ENCODE measurements around the gene AMIGO1. TPM values are rescaled to one million over a fixed set of nuclear protein-coding genes. Genes with fewer than 3 reads are reported as not detected.

The AMIGO1 gene
- total RNA-seq, 1 donor from 2014 or later, result 8.0 TPM

- Mint-ChIP-seq H3K4me1 (ENCODE audit: low read depth, unreplicated experiment) (peaks cover 23% of the 10 kb centered on the region), H3K36me3 (ENCODE audit: unreplicated experiment) (no peaks in the 10 kb centered on the region), H3K9me3 (ENCODE audit: unreplicated experiment) (peaks cover 6% of the 10 kb centered on the region), H3K4me3 (ENCODE audit: unreplicated experiment) (no peak overlapping the region), H3K27ac (ENCODE audit: unreplicated experiment) (no peak overlapping the region), H3K27me3 (ENCODE audit: unreplicated experiment) (peaks cover 8% of the 10 kb centered on the region)
- TF ChIP-seq CTCF (IDR thresholded peaks at IDR 0.05; ENCODE audit: partially characterized antibody, unreplicated experiment), result no peak
- DNase-seq, result no peak
Observed at GRCh38 chr1:109535971-109536491, 26.5 kb upstream of the AMIGO1 start.

GRCh38 chr1:109535481-109535880 lies 26.0 kb upstream of the AMIGO1 start:
- no peak for DNase-seq
- H3K9me3 Mint-ChIP-seq (ENCODE audit: unreplicated experiment), result peaks cover 8% of the 10 kb centered on the region
- H3K27ac Mint-ChIP-seq (ENCODE audit: unreplicated experiment), result peak overlapping the region; percentile 68
- peaks cover 28% of the 10 kb centered on the region for H3K4me1 Mint-ChIP-seq (ENCODE audit: low read depth, unreplicated experiment)
- no peaks in the 10 kb centered on the region for H3K36me3 Mint-ChIP-seq (ENCODE audit: unreplicated experiment)
- H3K4me3 Mint-ChIP-seq (ENCODE audit: unreplicated experiment), result no peak overlapping the region
- no peak for TF ChIP-seq CTCF (IDR thresholded peaks at IDR 0.05; ENCODE audit: partially characterized antibody, unreplicated experiment)
- peaks cover 9% of the 10 kb centered on the region for H3K27me3 Mint-ChIP-seq (ENCODE audit: unreplicated experiment)

DNA sequence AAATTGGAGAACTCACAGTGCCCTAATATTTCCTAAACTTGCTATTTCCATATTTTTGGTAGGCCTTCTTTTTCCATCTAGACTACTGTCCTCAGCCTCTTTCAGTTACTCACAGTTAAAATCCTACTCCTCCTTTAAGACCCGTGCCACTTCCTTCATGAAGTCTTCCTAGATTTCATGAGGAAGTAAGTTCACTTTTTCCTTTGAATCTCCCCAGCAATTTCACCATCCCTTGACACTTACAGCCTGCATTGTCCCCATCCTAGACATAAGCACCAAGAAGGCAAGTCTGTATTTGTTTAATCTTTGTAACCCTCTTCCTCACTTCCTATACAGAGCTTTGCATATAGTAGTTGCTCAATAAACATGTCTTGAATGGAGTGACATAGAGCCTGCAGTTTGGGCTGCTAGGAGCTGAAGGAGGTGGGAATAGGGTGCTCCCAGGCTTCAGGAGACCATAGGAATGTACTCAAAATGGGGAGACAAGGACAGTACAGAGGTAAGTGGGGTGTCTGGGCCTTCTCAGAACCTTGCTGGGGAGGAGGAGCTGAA lies 24.9 kb upstream of the AMIGO1 start:
- no peak for TF ChIP-seq CTCF (IDR thresholded peaks at IDR 0.05; ENCODE audit: partially characterized antibody, unreplicated experiment)
- Mint-ChIP-seq H3K4me3 (ENCODE audit: unreplicated experiment) (no peak overlapping the region), H3K27me3 (ENCODE audit: unreplicated experiment) (peaks cover 19% of the 10 kb centered on the region), H3K4me1 (ENCODE audit: low read depth, unreplicated experiment) (peaks cover 36% of the 10 kb centered on the region), H3K27ac (ENCODE audit: unreplicated experiment) (no peak overlapping the region), H3K36me3 (ENCODE audit: unreplicated experiment) (no peaks in the 10 kb centered on the region), H3K9me3 (ENCODE audit: unreplicated experiment) (peaks cover 14% of the 10 kb centered on the region)
- DNase-seq, result no peak

DNA sequence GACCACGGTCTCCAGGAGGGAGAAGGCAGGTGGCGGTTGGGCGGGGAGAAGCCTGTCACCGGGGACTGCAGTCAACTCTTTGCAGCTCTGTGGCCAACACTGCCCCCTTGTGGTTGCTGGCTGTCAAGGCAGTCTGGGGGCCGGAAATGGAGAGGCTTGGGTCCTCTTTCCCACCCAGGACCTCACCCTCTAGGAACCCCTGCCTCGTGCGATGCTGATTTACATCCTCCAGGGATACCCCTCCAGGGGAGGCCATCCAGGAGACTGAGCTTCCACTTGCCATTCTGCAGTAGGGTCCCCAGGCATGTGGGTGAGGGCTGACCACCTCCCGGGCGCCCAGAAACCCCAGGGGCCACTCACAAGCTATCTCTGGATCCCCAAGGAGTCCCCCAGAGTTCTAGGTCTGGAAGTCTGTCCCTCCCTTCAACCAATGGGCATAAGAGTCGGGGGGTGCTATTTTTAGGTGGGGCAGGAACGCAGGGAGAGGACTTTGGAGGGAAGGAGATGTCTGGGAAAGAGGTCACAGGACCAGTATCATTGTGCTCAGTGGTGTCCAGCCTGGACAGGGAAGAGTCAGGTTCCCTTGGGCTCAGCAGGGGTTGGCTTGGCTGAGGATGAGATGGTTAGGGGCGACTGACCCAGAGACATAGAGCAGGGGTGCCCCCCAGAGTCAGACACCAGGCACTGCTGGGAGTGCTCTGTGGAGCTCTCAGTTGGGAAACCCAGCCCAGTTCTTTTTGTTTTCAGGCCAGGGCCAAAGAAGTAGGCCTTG lies 23.0 kb upstream of the AMIGO1 start:
- Mint-ChIP-seq H3K27me3 (ENCODE audit: unreplicated experiment) (peaks cover 27% of the 10 kb centered on the region), H3K9me3 (ENCODE audit: unreplicated experiment) (peaks cover 26% of the 10 kb centered on the region), H3K27ac (ENCODE audit: unreplicated experiment) (peak overlapping the region; percentile 95), H3K4me1 (ENCODE audit: low read depth, unreplicated experiment) (peaks cover 48% of the 10 kb centered on the region), H3K36me3 (ENCODE audit: unreplicated experiment) (no peaks in the 10 kb centered on the region), H3K4me3 (ENCODE audit: unreplicated experiment) (peak overlapping the region; percentile 67)
- DNase-seq, result peak; percentile 94
- TF ChIP-seq CTCF (IDR thresholded peaks at IDR 0.05; ENCODE audit: partially characterized antibody, unreplicated experiment), result peak; percentile 98

- H3K36me3 Mint-ChIP-seq (ENCODE audit: unreplicated experiment), result no peaks in the 10 kb centered on the region
- H3K4me3 Mint-ChIP-seq (ENCODE audit: unreplicated experiment), result peak overlapping the region; percentile 49
- H3K27ac Mint-ChIP-seq (ENCODE audit: unreplicated experiment), result peak overlapping the region; percentile 52
- no peak for DNase-seq
- H3K4me1 Mint-ChIP-seq (ENCODE audit: low read depth, unreplicated experiment), result peaks cover 55% of the 10 kb centered on the region
- TF ChIP-seq CTCF (IDR thresholded peaks at IDR 0.05; ENCODE audit: partially characterized antibody, unreplicated experiment), result no peak
- H3K27me3 Mint-ChIP-seq (ENCODE audit: unreplicated experiment), result peaks cover 34% of the 10 kb centered on the region
- H3K9me3 Mint-ChIP-seq (ENCODE audit: unreplicated experiment), result peaks cover 32% of the 10 kb centered on the region
Observed at GRCh38 chr1:109531826-109532364, 22.4 kb upstream of the AMIGO1 start.
